ENCODE measurements around the gene CLCN3.
A peak's percentile ranks its signal among the peaks of the same experiment; 100 is the strongest.
"Not testable (repeated sequence)": the region's sequence is repeated elsewhere in the genome, so short reads cannot be mapped to it uniquely, and the experiment has no call there.

CLCN3 gene

DNA sequence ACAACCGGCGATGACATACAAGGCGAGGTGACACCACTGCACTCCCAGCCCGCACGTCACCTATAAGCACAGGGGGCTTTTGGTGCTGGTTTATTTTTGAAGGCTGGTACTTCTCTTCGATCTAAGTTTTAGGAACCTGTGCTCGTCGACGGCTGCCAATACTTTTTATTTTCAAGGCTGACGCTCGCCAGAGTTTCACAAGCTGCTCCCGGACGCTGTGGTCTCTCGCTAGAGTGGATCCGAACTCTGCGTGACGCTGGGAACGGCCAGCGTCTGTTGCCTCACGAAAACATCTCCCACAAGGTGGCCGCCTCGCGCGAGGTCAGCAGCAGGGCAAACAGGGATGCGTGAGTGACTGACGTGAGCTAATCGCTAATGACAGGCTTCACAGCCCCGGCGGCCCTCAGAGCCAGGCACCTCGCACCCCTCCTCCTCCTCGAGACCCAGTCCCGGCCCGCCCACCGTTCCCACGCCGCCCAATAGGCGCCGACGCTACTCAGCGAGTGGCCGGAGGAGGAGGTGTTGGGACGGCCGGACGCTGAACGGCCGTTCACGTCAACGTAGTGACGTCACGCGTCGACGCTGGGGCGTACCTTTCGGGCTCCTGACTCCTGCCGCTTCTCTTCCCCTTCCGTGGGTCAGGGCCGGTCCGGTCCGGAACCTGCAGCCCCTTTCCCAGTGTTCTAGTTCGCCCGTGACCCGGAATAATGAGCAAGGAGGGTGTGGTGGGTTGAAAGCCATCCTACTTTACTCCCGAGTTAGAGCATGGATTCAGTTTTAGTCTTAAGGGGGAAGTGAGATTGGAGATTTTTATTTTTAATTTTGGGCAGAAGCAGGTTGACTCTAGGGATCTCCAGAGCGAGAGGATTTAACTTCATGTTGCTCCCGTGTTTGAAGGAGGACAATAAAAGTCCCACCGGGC is at the start of gene CLCN3:
CLCN3 (plus strand) TSS at position 621 of the 922 bp plus-strand sequence. CDS start 15,351 bp downstream, outside the sequence.
- peak; percentile 92 for DNase-seq

DNA sequence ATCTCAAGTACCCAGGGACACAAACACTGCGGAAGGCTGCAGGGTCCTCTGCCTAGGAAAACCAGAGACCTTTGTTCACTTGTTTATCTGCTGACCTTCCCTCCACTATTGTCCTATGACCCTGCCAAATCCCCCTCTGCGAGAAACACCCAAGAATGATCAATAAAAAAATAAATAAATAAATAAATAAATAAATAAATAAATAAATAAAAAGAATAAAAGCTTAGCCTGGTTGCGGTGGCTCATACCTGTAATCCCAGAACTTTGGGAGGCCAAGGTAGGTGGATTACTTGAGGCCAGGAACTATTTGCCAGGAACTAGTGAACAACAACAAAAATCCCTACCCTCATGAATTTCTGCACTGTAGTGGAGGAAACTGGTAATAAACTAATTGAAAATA is 49.4 kb upstream of the CLCN3 start:
- not testable (repeated sequence) for DNase-seq

DNA sequence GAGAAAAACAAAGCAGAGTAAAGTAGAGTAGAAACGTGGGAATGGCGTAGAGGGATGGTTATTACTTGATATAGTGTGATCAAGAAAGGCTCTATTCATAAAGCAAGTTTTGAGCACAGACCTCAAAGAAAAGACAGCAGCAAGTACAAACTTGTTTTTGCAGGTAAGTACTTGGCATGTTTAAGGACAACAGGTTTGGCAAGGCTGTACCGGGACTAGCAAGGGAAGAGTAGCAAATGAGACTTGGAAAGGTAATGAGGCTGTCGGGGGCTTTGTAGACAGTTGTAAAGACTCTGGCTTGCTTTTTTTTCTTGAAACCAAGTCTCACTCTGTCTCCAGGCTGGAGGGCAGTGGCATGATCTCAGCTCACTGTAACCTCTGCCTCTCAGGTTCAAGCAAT is 48.9 kb upstream of the CLCN3 start:
- DNase-seq, result no peak

DNA sequence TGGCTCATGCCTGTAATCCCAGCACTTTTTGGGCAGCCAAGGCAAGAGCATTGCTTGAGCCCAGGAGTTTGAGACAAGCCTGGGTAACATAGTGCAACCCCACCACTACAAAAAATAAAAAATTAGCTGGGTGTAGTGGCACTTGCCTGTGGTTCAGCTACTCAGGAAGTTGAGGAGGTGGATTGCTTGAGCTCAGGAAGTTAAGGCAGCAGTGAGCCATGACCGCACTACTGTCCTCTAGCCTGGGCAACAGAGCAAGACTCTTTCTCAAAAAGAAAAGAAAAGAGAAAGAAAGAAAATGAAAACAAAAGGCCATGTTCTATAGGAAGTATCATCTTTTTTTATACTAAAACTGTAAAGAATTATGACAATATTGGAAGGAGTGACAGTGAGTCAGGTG is 46.5 kb upstream of the CLCN3 start:
- no peak for DNase-seq

DNA sequence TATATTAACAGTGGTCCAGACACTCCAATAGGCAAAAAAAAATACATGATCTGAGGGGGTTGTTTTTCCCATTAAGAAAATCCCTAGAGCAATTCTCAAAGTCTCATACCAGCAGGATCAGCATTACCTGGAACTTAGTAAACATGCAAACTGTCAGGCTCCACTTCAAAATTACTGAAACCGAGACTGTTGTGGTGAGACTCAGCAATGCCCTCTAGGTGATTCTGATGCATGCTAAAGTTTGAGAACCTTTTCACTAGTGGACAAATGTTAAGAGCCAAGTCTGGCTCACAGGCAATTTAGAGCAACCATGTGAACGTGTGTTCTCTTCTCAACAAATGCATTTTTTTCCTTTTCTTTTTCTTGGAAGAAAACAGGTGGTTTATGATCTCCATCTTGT is 38.2 kb upstream of the CLCN3 start:
- DNase-seq, result no peak

DNA sequence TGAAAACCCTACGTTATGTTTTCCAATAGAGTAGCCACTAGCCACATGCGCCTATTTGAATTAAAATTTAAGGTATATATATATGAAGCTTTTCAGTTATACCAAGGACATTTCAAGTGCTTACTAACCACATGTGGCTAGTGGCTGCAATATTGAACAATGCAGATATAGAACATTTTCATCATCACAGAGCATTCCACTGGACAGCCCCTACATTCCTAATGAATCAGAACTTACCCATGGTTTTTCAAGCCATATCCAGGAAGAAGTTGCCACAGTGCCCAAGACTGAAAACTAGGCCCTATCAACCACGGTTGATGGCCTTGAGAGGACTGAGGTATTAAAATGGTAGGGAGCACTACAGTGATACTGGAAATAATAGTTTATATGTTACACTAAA is 37.7 kb upstream of the CLCN3 start:
- no peak for DNase-seq

DNA sequence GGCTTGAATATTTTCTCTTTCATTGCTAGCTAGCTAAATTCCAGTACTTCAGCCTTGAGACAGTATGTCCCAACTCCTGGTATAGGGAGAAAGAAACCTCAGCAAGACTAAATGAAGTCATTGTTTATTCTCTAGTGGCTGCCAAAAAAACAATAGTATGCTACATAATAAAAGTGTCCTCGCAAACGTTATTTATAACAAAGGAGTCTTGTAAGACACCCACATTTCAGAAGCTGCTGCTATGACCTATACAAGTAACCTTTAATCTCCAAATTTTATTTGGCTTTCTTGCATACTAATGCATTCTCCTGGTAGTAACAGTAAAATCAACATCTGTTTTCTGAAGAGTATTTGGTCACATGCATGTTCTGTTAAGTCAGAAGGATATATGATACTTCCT is 36.8 kb upstream of the CLCN3 start:
- no peak for DNase-seq

DNA sequence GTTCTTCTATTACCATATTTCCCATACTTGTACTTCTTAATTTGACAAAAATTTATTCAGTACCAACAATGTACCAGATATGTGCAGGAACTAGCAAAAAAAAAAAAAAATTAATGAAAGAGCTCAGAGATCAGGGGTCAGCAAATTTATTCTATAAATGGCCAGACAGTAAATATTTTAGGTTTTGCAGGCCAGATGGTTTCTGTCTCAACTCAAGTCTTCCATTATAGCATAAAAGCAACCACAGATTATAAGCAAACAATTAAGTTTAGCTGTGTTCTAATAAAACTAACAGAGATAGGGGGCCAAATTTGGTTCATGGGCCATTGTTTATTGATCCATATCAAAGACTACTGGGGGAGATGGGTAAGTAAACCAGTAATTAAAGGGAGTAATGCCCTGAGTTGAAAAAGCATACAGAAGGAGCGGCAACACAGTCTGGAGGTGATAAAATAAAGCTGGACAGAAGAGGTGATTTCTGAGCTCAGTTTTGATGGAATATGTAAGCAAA is 27.3 kb upstream of the CLCN3 start:
- no peak for DNase-seq

DNA sequence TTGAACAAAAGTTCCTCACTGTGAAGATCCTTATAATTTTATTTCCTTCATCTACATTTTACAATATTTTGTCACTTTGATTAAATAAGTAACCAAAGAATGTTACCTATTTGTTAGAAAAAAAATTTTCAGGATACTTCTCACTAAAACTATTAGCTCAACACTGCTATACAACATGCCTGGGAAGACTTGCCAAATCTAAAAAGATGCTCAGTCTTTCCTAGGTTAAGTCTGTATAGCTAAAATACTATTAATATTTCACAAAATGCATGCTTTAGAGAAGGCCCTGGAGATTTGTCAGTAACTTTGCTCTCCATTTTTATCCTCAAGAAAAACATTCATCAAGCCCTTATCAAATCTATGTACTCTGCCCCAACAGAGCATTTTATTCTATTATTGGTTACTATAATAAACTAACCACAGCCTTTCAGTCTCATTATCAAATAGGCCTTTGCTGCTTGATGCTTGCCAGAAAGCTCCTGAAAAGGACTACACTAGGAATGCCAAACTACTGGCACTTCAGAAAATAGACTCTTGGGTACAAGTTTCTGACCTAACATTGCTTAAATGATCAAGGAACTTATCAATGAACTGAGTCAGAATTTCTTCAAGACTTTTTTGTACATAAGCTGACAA is 25.7 kb upstream of the CLCN3 start:
- no peak for DNase-seq

DNA sequence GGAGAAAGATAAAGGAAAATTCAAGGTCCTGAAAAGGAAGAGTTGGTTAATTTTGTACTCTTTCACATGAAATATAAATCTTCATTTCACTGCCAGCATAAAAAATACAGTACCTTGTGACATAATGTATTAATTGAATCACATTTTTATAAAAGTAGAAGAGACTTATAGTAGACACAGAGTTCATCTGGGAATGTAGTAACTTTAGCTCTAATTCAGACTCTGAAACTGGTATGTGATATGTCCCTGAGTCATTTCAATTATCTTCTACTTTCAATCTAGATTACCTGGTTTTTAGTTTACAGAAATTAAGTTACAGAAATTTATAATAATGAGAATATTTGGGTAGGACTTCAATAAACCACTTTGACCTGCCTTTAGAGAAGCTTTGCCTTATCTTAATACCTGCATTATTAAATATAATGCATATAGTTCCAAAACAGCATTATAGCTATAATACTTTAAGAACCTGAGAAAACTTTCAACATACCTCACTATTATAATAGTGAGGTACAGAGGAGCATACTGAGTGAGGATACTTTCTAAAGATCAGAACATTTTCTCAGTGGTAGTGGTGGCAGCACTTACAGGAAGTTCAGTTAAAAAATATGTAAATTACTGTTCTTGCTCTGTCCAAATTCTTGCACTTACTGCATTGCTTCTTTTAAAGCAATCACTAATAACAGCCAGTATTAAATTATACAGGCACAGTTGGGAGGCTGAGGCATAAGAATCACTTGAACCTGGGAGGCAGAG is 19.2 kb upstream of the CLCN3 start:
- DNase-seq, result no peak

DNA sequence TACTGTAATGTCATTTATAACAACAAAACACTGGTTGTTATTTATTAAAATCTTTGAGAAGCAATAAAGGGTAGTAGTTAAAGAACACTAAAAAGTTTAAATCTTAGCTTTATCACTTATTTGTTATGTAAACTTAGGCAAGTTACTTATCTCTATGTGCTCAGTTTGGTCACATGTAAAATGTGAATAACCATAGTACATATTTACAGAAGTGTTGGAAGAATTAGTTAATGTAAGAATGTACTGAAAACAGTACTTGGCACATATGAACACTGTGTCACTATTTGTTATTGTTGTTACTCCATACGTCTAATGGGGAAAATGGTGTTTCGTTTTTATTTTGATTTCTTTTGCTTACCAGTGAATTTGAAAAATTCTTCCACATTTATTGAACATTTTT is 17.1 kb upstream of the CLCN3 start:
- no peak for DNase-seq

DNA sequence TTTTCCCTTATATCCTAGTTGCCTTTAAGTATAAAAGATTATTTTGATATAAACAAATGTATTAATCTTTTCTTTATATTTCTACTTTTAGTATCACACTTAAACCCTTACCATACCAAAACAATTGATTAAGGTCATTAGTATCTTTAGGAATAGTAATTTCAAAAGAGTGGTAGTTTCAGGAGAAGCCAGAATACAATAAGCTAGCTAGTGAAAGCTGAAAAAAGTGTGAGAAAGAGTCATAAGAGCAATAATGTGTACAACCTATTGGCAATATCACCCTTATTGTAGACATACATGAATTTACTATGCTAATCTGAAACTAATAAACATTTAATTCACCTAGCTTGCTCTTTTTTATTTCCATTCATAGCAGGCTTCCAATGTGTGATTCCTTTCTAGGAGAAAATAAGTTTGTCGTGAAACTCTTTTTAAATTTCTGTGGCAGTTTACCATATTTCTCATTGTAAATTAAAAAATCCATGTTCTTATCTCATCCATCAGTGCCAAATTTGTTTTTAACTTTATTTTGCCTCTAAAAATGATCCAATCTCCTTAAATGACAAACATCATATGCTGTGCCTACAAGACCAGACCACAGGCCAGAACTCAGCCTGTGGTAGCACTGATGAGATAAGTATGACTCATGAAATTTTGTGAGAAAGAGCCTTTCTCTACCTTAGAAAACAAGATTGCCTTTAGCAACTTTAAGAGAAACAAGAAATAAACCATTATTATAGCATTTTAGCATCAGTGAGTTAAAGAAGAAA is 16.1 kb upstream of the CLCN3 start:
- no peak for DNase-seq

DNA sequence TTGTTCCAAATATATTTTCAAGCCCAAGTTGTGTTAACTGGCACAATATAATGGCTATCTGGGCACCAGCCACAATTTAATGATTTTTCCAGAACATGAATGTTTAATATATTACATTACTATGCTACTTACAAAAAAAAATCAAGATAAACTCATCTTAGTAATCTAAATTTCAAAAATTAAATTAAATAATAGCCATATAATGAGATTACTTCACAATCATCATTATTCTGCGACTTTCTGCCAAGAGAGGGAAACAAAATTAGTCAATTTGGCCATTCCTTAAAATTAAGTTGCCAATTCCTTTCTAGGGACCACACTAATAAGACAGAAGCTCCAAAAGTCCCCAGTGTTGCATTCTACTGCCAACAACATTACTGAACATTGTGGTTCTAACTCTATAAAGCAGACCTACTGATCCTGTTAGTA is 15.5 kb upstream of the CLCN3 start:
- DNase-seq, result no peak

DNA sequence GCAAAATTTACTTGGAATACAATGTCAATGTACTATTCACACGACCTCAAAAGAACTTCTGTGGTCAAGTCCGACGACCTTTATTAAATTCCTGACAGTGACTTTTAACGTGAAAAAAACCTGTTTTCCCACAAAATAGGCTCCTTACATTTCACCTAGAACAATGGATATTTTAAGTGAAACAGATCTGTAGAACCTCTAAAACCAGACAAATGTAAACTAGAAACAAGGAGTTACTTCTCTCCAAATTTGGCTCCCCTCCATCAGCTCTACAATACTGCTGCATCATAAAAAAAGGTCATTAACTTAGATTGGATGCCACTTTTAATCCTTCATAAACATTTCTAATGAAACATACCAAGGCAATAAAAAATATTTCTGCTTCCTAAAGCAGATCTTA is 9.2 kb upstream of the CLCN3 start:
- DNase-seq, result no peak

DNA sequence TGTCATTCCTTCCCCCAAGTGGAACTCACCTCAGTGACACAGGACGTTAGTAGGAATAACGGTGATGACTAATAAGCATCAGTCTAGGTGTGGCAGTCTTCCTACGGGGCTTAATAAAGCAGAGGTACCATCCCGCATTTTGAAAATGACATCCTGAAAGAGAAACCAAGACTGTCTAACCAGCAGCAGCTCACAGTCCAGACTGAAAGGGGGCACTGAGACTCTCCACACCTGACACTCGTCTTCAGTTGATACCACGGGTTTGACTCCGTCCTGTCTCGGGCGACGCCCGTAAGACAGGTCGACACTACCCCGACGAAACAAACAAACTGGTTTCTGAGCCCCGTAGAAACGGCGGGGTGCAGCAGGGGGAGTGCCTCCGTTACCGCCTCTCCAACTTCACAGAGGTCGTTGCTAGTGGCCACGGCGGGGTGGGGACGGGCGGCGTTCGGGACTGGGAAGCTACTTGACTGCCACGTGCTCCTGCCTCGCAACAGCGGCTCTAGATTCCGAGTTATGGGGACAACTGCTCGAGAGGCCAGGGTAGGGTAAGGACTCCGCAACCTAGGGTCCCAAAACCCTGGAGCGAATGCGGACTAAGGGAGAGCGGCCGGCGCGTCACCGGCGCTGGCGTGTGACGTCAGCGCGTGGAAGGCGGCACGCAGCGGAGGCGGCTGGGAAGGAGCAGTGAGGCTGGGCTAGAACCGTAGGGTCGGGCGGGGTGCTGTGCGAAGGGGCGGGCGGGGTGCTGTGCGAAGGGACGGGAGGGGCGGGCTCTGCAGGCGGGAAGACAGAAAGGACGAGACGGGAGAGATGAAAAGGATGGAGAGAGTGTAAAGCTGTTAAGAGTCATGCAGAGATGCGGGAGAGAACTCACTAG is 8.1 kb upstream of the CLCN3 start, which contains the start of gene NEK1:
NEK1 (minus strand) TSS at position 593 of the 880 bp plus-strand sequence. CDS start 9,953 bp downstream, outside the sequence.
- DNase-seq, result peak; percentile 89

DNA sequence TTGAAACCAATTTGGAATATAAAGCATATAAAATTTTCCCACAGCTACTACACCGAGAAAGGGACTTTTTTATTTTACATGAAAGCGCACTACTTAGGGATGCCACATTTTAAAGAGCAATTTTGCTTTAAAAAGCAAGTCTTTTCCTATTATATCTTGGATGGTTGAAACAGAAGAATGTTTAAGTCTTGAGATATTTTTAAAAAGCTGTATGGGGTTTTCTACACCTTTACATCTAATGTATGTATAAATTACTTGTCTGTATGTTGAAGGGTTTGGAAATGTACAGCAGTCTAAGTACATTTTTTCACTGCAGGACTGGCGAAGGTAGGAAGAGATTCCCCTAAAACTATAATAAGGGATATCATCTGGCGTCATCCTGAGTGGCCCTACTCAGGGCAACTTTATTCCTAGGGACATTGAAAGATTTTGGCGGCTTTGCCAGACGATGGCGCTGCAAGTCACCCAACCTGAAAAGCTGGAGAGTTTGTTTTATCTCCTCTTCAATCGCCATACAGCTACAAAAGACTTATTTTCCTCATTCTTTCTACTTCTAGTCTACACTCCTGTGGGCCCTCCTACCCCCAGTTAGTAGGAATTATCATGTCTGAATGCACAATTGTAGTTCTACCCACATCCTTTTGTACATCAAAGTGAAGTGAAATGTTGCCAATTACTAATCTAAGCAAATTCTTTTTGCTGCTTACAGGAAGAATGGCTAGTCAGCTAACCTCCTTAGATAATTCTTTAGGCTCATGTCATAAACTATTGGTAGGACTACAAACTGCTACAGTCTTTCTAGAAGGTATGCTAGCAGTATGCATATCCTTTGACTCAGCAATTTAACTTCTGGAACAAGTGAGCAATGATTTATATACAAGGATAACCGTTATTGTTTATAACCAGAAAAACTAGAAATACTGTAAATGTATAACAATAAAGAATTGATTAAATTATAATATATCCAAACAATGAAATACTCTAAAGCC is 7.2 kb upstream of the CLCN3 start:
- DNase-seq, result peak; percentile 78

DNA sequence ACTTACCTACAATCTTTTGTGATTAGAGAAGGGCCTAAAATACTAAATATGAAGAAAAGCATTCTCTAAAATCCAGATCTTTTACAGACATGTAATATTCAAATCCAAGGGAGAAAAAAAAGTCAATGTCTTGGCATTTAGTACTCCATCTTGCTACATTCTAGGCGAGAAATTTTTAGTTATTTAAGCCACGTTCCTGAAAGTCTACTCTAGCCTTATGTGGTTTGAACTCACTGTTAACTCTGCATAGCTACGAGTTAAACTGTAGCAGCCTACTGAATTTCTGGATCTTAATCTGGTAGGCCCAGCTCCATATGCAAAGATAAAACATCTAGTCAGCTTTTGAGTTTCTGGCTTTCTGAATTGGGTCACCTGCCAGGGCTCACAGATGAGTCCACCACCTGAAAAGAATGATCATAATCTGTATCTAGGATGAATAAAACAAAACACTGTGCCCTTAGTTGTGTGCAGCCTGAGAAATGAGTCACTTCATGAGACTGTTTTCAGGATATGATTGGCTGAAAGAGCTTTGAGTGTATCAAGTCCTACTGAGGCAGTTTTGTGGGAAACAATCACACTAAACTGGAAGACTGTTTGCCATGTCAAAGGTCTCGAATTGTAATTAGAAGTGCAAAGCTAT is 4.8 kb upstream of the CLCN3 start:
- DNase-seq, result no peak

DNA sequence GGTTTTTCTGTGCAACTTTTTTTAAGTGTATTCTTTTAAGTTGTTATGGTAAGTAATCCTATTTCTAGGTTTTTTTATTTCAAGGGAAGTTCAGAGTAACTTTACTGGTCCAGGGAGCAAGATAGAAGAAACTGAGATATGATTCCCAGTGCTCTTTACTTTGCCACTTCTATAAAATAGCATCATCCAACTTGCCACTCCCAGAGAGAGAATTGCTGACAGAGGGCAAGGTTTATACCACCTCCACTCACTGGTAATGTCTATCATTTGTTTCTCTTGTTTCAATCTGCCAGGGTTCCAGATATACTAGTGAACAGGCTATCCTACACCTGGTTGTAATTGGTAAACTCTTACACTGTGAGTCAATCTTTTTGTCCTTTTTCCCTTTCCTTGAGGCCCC is 3.5 kb upstream of the CLCN3 start:
- DNase-seq, result no peak

DNA sequence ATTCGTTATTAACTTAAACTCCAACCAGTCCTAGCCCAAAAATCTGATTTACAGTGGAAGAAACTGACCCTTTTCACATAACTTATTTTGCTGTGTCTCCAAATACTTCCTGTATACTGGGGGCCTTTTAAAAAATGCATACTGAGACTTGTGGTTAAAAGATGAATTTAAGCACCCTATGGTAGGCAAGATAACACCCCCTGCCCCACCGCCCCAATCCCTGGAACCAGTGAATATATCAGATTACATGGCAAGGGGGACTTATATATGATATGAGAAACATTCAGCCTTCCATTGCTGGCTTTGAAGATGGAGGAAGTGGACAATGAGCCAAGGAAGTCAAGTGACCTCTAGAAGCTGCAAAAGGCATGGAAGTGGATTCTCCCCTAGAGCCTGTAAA is 3.1 kb upstream of the CLCN3 start:
- no peak for DNase-seq

DNA sequence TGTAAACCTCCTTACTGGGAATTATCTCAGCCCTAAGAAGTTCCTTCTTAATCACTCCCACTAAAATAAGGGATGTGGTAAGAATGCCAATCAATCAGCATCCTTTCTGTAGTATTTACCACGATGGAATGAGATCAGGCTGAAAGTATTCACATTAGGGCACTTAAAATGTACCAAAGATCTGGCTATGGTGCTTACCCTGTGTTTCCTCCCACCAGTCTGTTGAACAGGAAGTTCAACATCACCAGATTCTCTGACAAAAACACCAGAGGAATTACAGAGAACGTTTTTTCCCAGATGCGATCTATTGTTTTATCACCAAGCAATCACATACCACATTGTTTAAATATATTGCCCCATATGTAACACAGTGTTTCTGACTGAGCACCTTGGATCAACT is 2.1 kb upstream of the CLCN3 start:
- peak; percentile 38 for DNase-seq
